ENCODE measurements around the gene RNFT2. TPM values are rescaled to one million over a fixed set of nuclear protein-coding genes. Genes with fewer than 3 reads are reported as not detected.

RNFT2 gene
- total RNA-seq, 1 donor from 2014 or later, result 6.4 TPM

- TF ChIP-seq POLR2AphosphoS5 (IDR thresholded peaks at IDR 0.05; ENCODE audit: insufficient read depth in 1 of 2, low read depth in 1 of 2), result no peak
- TF ChIP-seq POLR2A (IDR thresholded peaks at IDR 0.05), result no peak
- TF ChIP-seq, protein P1, sequence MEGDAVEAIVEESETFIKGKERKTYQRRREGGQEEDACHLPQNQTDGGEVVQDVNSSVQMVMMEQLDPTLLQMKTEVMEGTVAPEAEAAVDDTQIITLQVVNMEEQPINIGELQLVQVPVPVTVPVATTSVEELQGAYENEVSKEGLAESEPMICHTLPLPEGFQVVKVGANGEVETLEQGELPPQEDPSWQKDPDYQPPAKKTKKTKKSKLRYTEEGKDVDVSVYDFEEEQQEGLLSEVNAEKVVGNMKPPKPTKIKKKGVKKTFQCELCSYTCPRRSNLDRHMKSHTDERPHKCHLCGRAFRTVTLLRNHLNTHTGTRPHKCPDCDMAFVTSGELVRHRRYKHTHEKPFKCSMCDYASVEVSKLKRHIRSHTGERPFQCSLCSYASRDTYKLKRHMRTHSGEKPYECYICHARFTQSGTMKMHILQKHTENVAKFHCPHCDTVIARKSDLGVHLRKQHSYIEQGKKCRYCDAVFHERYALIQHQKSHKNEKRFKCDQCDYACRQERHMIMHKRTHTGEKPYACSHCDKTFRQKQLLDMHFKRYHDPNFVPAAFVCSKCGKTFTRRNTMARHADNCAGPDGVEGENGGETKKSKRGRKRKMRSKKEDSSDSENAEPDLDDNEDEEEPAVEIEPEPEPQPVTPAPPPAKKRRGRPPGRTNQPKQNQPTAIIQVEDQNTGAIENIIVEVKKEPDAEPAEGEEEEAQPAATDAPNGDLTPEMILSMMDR (IDR thresholded peaks at IDR 0.05), result no peak
- no peak overlapping the region for H3K27ac ChIP-seq
- no peak for DNase-seq (ENCODE audit: extremely low spot score in 2 of 2)
- H3K4me3 ChIP-seq, result no peak overlapping the region
- peaks cover 13% of the 10 kb centered on the region for H3K4me1 ChIP-seq
- H3K27me3 ChIP-seq, result no peaks in the 10 kb centered on the region
- no peaks in the 10 kb centered on the region for H3K9me3 ChIP-seq
- intact Hi-C loops (cut with DNase I), result no loop called here
- H3K36me3 ChIP-seq, result no peaks in the 10 kb centered on the region
Measured at GRCh38 chr12:116695464-116695725, 42.7 kb upstream of the RNFT2 start.

- no peak for TF ChIP-seq POLR2A (IDR thresholded peaks at IDR 0.05)
- TF ChIP-seq, protein P1 (IDR thresholded peaks at IDR 0.05), result no peak
- TF ChIP-seq POLR2AphosphoS5 (IDR thresholded peaks at IDR 0.05; ENCODE audit: insufficient read depth in 1 of 2, low read depth in 1 of 2), result no peak
- Histone ChIP-seq H3K4me3 (no peak overlapping the region), H3K27me3 (no peaks in the 10 kb centered on the region), H3K27ac (no peak overlapping the region), H3K4me1 (peaks cover 13% of the 10 kb centered on the region), H3K36me3 (no peaks in the 10 kb centered on the region), H3K9me3 (no peaks in the 10 kb centered on the region)
- no peak for DNase-seq (ENCODE audit: extremely low spot score in 2 of 2)
- intact Hi-C loops (cut with DNase I), result no loop called here
Measured at GRCh38 chr12:116697305-116697704, 40.8 kb upstream of the RNFT2 start.

GRCh38 chr12:116697716-116698115 is 40.4 kb upstream of the RNFT2 start:
- Histone ChIP-seq H3K4me1 (peaks cover 13% of the 10 kb centered on the region), H3K27ac (no peak overlapping the region)
- no peak for DNase-seq (ENCODE audit: extremely low spot score in 2 of 2)

GRCh38 chr12:116698116-116698515 is 40.0 kb upstream of the RNFT2 start:
- Histone ChIP-seq H3K4me1 (peaks cover 11% of the 10 kb centered on the region), H3K4me3 (no peak overlapping the region), H3K27ac (no peak overlapping the region), H3K27me3 (no peaks in the 10 kb centered on the region), H3K9me3 (no peaks in the 10 kb centered on the region), H3K36me3 (no peaks in the 10 kb centered on the region)
- TF ChIP-seq POLR2A (IDR thresholded peaks at IDR 0.05) (no peak), POLR2AphosphoS5 (IDR thresholded peaks at IDR 0.05; ENCODE audit: insufficient read depth in 1 of 2, low read depth in 1 of 2) (no peak)
- TF ChIP-seq, protein P1 (IDR thresholded peaks at IDR 0.05), result no peak
- intact Hi-C loops (cut with DNase I), result no loop called here
- no peak for DNase-seq (ENCODE audit: extremely low spot score in 2 of 2)

More at GRCh38 chr12:116697716-116698115, 40.4 kb upstream of the RNFT2 start:
- no peaks in the 10 kb centered on the region for H3K9me3 ChIP-seq
- no peaks in the 10 kb centered on the region for H3K36me3 ChIP-seq
- H3K4me3 ChIP-seq, result no peak overlapping the region
- no peak for TF ChIP-seq POLR2AphosphoS5 (IDR thresholded peaks at IDR 0.05; ENCODE audit: insufficient read depth in 1 of 2, low read depth in 1 of 2)
- TF ChIP-seq, protein P1 (IDR thresholded peaks at IDR 0.05), result no peak
- no peak for TF ChIP-seq POLR2A (IDR thresholded peaks at IDR 0.05)
- H3K27me3 ChIP-seq, result no peaks in the 10 kb centered on the region
- intact Hi-C loops (cut with DNase I), result no loop called here

- H3K4me1 ChIP-seq, result peaks cover 6% of the 10 kb centered on the region
- no peak for DNase-seq (ENCODE audit: extremely low spot score in 2 of 2)
- H3K4me3 ChIP-seq, result no peak overlapping the region
- no peaks in the 10 kb centered on the region for H3K9me3 ChIP-seq
- no peak overlapping the region for H3K27ac ChIP-seq
- H3K36me3 ChIP-seq, result no peaks in the 10 kb centered on the region
- intact Hi-C loops (cut with DNase I), result no loop called here
- H3K27me3 ChIP-seq, result no peaks in the 10 kb centered on the region
- TF ChIP-seq, protein P1 (IDR thresholded peaks at IDR 0.05), result no peak
- no peak for TF ChIP-seq POLR2AphosphoS5 (IDR thresholded peaks at IDR 0.05; ENCODE audit: insufficient read depth in 1 of 2, low read depth in 1 of 2)
- TF ChIP-seq POLR2A (IDR thresholded peaks at IDR 0.05), result no peak
Measured at GRCh38 chr12:116698554-116699075, 39.5 kb upstream of the RNFT2 start.
